Measurements from ENCODE around the gene CKLF. TPM values are rescaled to one million over a fixed set of nuclear protein-coding genes. Genes with fewer than 3 reads are reported as not detected.
"Not testable (repeated sequence)": the region's sequence is repeated elsewhere in the genome, so short reads cannot be mapped to it uniquely, and the experiment has no call there.

CKLF gene
- total RNA-seq, 1 donor from 2014 or later: 17.9 TPM

- Mint-ChIP-seq H3K27me3 (ENCODE audit: unreplicated experiment) (peaks cover 3% of the 10 kb centered on the region), H3K4me3 (ENCODE audit: unreplicated experiment) (no peak overlapping the region), H3K36me3 (ENCODE audit: unreplicated experiment) (no peaks in the 10 kb centered on the region), H3K27ac (ENCODE audit: unreplicated experiment) (no peak overlapping the region), H3K4me1 (ENCODE audit: low read depth, unreplicated experiment) (no peaks in the 10 kb centered on the region), H3K9me3 (ENCODE audit: unreplicated experiment) (no peaks in the 10 kb centered on the region)
- TF ChIP-seq CTCF (IDR thresholded peaks at IDR 0.05; ENCODE audit: partially characterized antibody, unreplicated experiment): no peak
- no peak for DNase-seq
These were observed 37.9 kb downstream of the CKLF start for GRCh38 chr16:66590322-66590721.

GRCh38 chr16:66591018-66591417, 38.6 kb downstream of the CKLF start:
- no peak for DNase-seq
- no peak for TF ChIP-seq CTCF (IDR thresholded peaks at IDR 0.05; ENCODE audit: partially characterized antibody, unreplicated experiment)
- no peaks in the 10 kb centered on the region for H3K36me3 Mint-ChIP-seq (ENCODE audit: unreplicated experiment)
- peaks cover under 1% of the 10 kb centered on the region for H3K27me3 Mint-ChIP-seq (ENCODE audit: unreplicated experiment)
- no peak overlapping the region for H3K4me3 Mint-ChIP-seq (ENCODE audit: unreplicated experiment)
- H3K4me1 Mint-ChIP-seq (ENCODE audit: low read depth, unreplicated experiment): no peaks in the 10 kb centered on the region
- no peaks in the 10 kb centered on the region for H3K9me3 Mint-ChIP-seq (ENCODE audit: unreplicated experiment)
- no peak overlapping the region for H3K27ac Mint-ChIP-seq (ENCODE audit: unreplicated experiment)

- Mint-ChIP-seq H3K9me3 (ENCODE audit: unreplicated experiment) (no peaks in the 10 kb centered on the region), H3K4me3 (ENCODE audit: unreplicated experiment) (no peak overlapping the region), H3K36me3 (ENCODE audit: unreplicated experiment) (no peaks in the 10 kb centered on the region), H3K27ac (ENCODE audit: unreplicated experiment) (no peak overlapping the region), H3K27me3 (ENCODE audit: unreplicated experiment) (no peaks in the 10 kb centered on the region), H3K4me1 (ENCODE audit: low read depth, unreplicated experiment) (no peaks in the 10 kb centered on the region)
- no peak for TF ChIP-seq CTCF (IDR thresholded peaks at IDR 0.05; ENCODE audit: partially characterized antibody, unreplicated experiment)
- no peak for DNase-seq
These were observed 39.9 kb downstream of the CKLF start for GRCh38 chr16:66592241-66592640.

- Mint-ChIP-seq H3K27ac (ENCODE audit: unreplicated experiment) (no peak overlapping the region), H3K4me3 (ENCODE audit: unreplicated experiment) (no peak overlapping the region), H3K36me3 (ENCODE audit: unreplicated experiment) (no peaks in the 10 kb centered on the region), H3K27me3 (ENCODE audit: unreplicated experiment) (no peaks in the 10 kb centered on the region), H3K9me3 (ENCODE audit: unreplicated experiment) (no peaks in the 10 kb centered on the region), H3K4me1 (ENCODE audit: low read depth, unreplicated experiment) (no peaks in the 10 kb centered on the region)
- no peak for TF ChIP-seq CTCF (IDR thresholded peaks at IDR 0.05; ENCODE audit: partially characterized antibody, unreplicated experiment)
- DNase-seq: no peak
These were observed 40.4 kb downstream of the CKLF start for GRCh38 chr16:66592814-66593213.

GRCh38 chr16:66594739-66595138, 42.4 kb downstream of the CKLF start:
- no peak for DNase-seq
- H3K9me3 Mint-ChIP-seq (ENCODE audit: unreplicated experiment): no peaks in the 10 kb centered on the region
- H3K4me3 Mint-ChIP-seq (ENCODE audit: unreplicated experiment): no peak overlapping the region
- no peaks in the 10 kb centered on the region for H3K27me3 Mint-ChIP-seq (ENCODE audit: unreplicated experiment)
- H3K4me1 Mint-ChIP-seq (ENCODE audit: low read depth, unreplicated experiment): no peaks in the 10 kb centered on the region
- no peaks in the 10 kb centered on the region for H3K36me3 Mint-ChIP-seq (ENCODE audit: unreplicated experiment)
- no peak for TF ChIP-seq CTCF (IDR thresholded peaks at IDR 0.05; ENCODE audit: partially characterized antibody, unreplicated experiment)
- no peak overlapping the region for H3K27ac Mint-ChIP-seq (ENCODE audit: unreplicated experiment)

GRCh38 chr16:66596559-66596958, 44.2 kb downstream of the CKLF start:
- H3K27ac Mint-ChIP-seq (ENCODE audit: unreplicated experiment); H3K4me3 Mint-ChIP-seq (ENCODE audit: unreplicated experiment); DNase-seq; H3K27me3 Mint-ChIP-seq (ENCODE audit: unreplicated experiment); H3K36me3 Mint-ChIP-seq (ENCODE audit: unreplicated experiment); H3K9me3 Mint-ChIP-seq (ENCODE audit: unreplicated experiment); H3K4me1 Mint-ChIP-seq (ENCODE audit: low read depth, unreplicated experiment): not testable (repeated sequence)
